Kidney epithelial cell (primary cell): ENCODE results near the gene TLCD2. TPM values are rescaled to one million over a fixed set of nuclear protein-coding genes. Genes with fewer than 3 reads are reported as not detected.
"Not testable (repeated sequence)": the region's sequence is repeated elsewhere in the genome, so short reads cannot be mapped to it uniquely, and the experiment has no call there.

Experiments
- DNase-seq: peaks from one replicate; pipeline ENCODE4 v3.0.0-alpha.2; 2010; ENCODE audit warnings: low read depth
- H3K27me3 ChIP-seq: 2 replicates; pipeline ENCODE4 v1.6.0; 2011; ENCODE audit warnings: low read length; ENCODE audit not compliant: control insufficient read depth, insufficient read depth
- H3K36me3 ChIP-seq: 2 replicates; pipeline ENCODE4 v1.5.1; 2011; ENCODE audit warnings: low read length; ENCODE audit not compliant: control insufficient read depth, insufficient read depth
- H3K4me3 ChIP-seq: 2 replicates; pipeline ENCODE4 v1.5.1; 2011; ENCODE audit warnings: low read depth, mild to moderate bottlenecking, control low read depth, low read length
- CTCF ChIP-seq: IDR thresholded peaks from 2 replicates; pipeline ENCODE4 v1.5.1; 2011; ENCODE audit warnings: mild to moderate bottlenecking, moderate library complexity, low read length, control low read depth, inconsistent platforms; ENCODE audit not compliant: insufficient read depth, poor library complexity, severe bottlenecking
- total RNA-seq: library from RNA; depleted of rRNA; stranded (reverse); fragments of >200 nt; gene quantifications from 2 replicates; pipeline ENCODE4 v1.2.3, GENCODE V29; 2015

The TLCD2 gene
- total RNA-seq, 1 donor from 2014 or later = 1.8 TPM

GRCh38 chr17:1661045-1661444 lies 49.1 kb downstream of the TLCD2 start:
- Histone ChIP-seq H3K36me3 (peaks cover 1% of the 10 kb centered on the region), H3K4me3 (no peak overlapping the region), H3K27me3 (no peaks in the 10 kb centered on the region)
- no peak for TF ChIP-seq CTCF
- no peak for DNase-seq

GRCh38 chr17:1658100-1658499 lies 52.1 kb downstream of the TLCD2 start:
- Histone ChIP-seq H3K27me3 (no peaks in the 10 kb centered on the region), H3K4me3 (no peak overlapping the region), H3K36me3 (peaks cover 5% of the 10 kb centered on the region)
- TF ChIP-seq CTCF = no peak
- no peak for DNase-seq

- no peak for DNase-seq
- Histone ChIP-seq H3K4me3 (no peak overlapping the region), H3K27me3 (no peaks in the 10 kb centered on the region), H3K36me3 (peaks cover 9% of the 10 kb centered on the region)
- no peak for TF ChIP-seq CTCF
Observed at GRCh38 chr17:1653735-1654134, 56.4 kb downstream of the TLCD2 start.

GRCh38 chr17:1652794-1653193 lies 57.4 kb downstream of the TLCD2 start:
- not testable (repeated sequence) for H3K4me3 ChIP-seq, DNase-seq, H3K27me3 ChIP-seq, H3K36me3 ChIP-seq

Other genes with a start within 250 kb of the TLCD2 start
- gene MYO1C, start 217.7 kb downstream of the TLCD2 start, total RNA-seq = 131 and 152 TPM in 2 replicates
- 59.5 and 61.3 TPM in 2 replicates for gene INPP5K, start 193.8 kb downstream of the TLCD2 start, total RNA-seq
- 49.8 and 53.1 TPM in 2 replicates for gene PITPNA, start 147.6 kb downstream of the TLCD2 start, total RNA-seq
- 9.1 and 15.5 TPM in 2 replicates for gene SLC43A2, start 81.5 kb downstream of the TLCD2 start, total RNA-seq
- gene SCARF1, start 64.6 kb downstream of the TLCD2 start, total RNA-seq = 34.9 and 41.0 TPM in 2 replicates
- 7.9 and 12.8 TPM in 2 replicates for gene RILP, start 60.5 kb downstream of the TLCD2 start, total RNA-seq
- gene PRPF8, start 25.5 kb downstream of the TLCD2 start, total RNA-seq = 185 and 220 TPM in 2 replicates
- 35.5 and 43.7 TPM in 2 replicates for gene WDR81, start 14.3 kb upstream of the TLCD2 start, total RNA-seq
- gene SERPINF2, start 32.5 kb upstream of the TLCD2 start, total RNA-seq = 1.2 and 1.4 TPM in 2 replicates
- 12.7 and 16.1 TPM in 2 replicates for gene SERPINF1, start 51.7 kb upstream of the TLCD2 start, total RNA-seq
- gene SMYD4, start 119.5 kb upstream of the TLCD2 start, total RNA-seq = 6.7 and 7.8 TPM in 2 replicates
- 22.0 and 30.3 TPM in 2 replicates for gene RPA1, start 119.6 kb upstream of the TLCD2 start, total RNA-seq